Midbrain (tissue), 1 donor: ENCODE measurements around the gene BPGM.

ENCODE experiments used
- DNase-seq: peaks from one replicate; lab custom pipeline; 2025; lab: John Stamatoyannopoulos, UW

Gene BPGM

DNA sequence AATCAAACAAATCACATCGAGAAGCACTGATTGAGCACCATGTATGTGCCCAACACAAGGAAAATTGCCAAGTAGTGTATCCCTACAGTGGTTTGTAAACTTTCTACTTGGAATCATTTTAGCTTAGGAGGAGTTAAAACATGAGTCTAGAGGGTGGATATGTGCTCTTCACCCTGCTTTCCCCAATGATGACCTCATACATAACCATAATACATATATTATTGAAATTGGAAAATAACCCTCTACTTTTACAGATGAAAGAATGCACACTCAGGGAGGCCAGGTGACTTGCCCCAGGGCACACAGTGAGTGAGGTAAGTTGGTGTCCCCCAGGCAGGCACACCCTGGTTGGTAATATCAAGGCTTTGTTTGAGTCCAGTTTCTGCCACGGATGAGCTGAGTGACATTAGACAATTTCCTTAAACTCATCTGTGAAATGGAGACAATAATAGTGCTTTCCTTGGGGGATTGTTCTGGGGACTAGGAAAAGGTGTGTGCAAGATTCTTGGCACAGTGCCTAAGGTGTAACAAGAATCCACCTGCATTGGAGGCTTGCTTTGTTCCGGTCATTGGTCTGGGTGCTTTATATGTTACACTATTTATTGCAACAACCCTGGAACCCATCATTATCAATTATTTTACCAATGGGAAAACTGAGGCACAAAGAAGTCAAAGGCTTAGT is 50.7 kb downstream of the BPGM start:
- no peak for DNase-seq

DNA sequence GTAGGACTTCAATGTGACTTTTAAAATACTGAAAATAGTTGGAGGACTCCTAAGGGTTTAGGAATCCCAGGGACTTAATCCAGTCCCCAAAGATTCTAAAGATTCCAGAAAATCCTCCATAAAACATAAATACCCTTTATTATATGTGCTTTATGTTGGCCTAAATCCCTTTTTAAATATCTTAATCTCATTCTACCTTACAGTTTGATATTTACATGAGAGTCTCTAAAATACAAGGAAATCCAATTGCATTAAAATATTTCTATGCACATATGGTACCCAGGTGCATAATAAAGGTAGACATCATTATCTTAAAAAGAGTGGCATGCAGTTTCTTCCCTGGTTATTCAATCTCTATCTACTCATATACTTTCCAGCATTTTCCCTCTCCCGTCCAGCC is 51.8 kb downstream of the BPGM start:
- DNase-seq = no peak

- DNase-seq = no peak
Observed at GRCh38 chr7:134699021-134699818, 52.6 kb downstream of the BPGM start.

DNA sequence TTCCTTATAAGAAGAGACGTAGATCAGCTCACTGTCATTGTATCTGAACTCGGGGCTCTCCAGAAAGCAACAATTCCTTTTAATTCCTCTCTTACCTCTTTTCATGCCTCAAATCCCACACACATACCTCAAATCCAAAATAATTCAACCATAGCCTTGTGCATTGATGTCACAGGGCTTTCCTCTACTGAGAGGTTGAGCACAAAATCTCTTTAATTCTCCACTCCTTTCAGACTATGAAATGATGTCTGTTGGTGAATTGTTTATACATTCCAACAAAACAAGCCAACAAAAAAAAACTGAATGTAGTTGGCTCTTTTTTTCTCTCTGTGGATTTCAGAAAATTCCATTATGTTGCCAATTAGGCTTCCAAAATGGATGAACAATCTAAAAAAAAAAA is 53.2 kb downstream of the BPGM start:
- no peak for DNase-seq

GRCh38 chr7:134701272-134701671 is 54.6 kb downstream of the BPGM start:
- peak; percentile 22 for DNase-seq

- DNase-seq = no peak
Observed at GRCh38 chr7:134702366-134703240, 56.0 kb downstream of the BPGM start.

- no peak for DNase-seq
Observed at GRCh38 chr7:134703241-134703594, 56.6 kb downstream of the BPGM start.

DNA sequence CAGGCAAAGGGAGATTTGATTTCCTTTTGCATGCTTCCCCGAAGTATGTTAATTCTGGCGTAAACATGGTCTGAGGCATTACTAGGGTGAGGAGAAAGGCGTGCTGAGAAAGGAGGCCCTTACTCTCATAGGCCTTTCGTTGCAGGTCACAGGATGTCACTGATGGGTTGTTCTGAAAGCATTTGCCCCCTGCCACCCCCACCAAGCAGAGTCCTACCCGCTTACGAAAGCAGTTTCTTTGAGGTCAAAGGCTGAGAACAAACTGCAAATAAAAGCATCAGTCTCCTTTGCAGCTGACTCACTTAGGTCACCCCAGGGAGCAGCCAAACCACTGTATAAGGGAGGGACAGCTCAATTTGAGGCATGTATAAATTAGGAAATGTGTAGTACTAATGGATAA is 57.1 kb downstream of the BPGM start:
- DNase-seq = no peak

DNA sequence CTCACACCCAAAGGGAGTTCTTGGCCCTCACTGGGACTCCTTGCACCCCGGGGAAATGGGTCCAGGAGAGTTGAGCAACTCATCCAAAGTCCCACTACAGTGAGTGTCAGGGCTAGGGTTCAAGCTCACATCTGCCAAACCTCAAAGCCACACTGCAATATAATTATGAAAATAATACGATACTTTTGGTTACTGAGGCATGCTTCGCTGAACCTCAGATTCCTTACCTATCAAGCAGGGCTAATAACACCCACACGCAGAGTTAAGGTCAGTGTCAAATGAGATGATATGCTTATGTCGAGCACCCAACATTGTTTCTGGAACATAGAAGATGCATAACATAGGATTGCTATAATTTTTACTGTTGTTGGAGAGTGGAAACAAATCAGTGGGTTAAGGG is 58.2 kb downstream of the BPGM start:
- no peak for DNase-seq

- DNase-seq = peak; percentile 27
Observed at GRCh38 chr7:134705716-134706115, 59.1 kb downstream of the BPGM start.

DNA sequence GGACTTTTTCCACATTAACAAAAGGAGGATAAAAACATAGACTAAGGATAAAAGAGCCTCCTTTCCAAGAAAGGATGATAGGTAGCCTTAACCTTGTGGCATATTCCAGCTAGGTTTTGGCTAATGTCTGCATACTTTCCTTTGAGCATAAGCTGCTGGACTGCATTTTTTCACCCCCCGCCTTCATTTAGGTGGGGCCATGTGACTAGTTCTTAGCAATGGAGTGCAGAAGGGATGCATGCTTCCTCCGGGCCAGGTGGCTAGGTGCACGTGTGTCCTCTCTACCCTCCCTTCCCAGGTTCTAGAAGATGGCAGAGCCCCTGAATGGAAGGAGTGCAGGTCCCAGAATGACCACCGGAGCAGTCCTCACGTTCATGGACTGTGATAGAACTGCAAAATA is 59.8 kb downstream of the BPGM start:
- no peak for DNase-seq

DNA sequence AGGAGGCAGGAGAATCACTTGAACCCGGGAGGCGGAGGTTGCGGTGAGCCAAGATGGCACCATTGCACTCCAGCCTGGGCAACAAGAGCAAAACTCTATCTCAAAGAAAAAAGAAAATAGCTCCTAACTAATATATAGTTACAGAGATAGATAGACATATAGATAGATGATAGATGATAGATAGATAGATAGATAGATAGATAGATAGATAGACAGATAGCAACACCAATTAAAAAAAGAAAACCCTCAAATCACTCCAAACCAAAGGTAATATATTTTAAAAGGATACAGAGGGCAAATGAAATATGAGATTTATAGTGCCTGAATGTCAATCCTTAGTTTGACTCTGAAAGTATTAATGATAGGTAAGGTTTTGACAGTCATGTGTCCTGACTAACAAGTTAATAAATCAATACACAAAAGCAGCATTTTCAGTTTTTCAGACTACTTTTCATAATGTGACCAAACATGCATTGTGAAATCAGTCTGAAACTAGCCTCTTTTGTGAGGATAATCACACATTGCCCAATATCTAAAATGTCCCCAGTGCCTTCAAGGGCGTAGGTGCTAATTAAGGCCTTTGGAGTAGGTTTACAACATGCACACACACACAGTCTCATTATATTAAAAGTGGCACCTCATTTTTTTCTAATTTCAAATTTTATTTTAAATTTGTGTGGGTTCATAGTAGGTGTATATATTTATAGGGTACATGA is 61.2 kb downstream of the BPGM start:
- DNase-seq = no peak

- no peak for DNase-seq
Observed at GRCh38 chr7:134708692-134709091, 62.0 kb downstream of the BPGM start.

- no peak for DNase-seq
Observed at GRCh38 chr7:134709197-134709596, 62.5 kb downstream of the BPGM start.

- no peak for DNase-seq
Observed at GRCh38 chr7:134710511-134710853, 63.8 kb downstream of the BPGM start.

DNA sequence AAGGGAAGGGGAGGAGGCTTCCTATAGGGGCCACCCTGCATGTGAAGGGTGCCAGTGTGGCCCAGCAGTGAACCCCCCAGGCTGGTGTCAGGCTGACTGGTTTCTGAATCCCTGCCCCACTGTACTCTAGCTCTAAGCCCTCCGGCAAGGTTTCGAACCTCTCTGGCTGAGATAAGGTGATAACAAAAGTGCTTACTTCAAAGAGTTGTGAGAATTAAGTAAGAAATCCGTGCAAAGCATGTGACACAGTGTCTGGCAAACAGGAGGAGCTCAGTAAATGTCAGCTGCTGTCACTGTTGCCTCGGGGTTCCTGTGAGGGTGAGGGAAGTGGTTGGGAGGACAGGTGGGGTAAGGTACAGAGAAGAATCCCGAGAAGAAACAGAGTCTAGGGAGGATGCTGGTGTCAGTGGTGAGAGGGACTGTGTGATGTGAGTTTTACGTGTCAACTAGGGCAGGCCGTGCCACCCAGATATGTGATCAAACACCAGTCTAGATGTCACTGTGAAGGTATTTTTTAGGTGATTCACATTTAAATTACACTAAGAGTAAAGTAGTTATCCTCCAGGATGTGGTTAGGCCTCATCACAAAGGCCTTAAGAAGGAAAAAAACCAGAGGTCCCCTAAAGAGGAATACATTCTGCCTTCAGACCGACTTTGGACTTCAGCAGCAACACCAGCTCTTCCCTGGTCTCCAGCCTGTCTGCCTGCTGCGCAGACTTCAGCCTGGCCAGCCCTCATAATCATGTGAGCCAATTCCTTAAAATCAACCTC is 64.4 kb downstream of the BPGM start:
- no peak for DNase-seq

GRCh38 chr7:134712196-134712595 is 65.5 kb downstream of the BPGM start:
- DNase-seq = no peak

DNA sequence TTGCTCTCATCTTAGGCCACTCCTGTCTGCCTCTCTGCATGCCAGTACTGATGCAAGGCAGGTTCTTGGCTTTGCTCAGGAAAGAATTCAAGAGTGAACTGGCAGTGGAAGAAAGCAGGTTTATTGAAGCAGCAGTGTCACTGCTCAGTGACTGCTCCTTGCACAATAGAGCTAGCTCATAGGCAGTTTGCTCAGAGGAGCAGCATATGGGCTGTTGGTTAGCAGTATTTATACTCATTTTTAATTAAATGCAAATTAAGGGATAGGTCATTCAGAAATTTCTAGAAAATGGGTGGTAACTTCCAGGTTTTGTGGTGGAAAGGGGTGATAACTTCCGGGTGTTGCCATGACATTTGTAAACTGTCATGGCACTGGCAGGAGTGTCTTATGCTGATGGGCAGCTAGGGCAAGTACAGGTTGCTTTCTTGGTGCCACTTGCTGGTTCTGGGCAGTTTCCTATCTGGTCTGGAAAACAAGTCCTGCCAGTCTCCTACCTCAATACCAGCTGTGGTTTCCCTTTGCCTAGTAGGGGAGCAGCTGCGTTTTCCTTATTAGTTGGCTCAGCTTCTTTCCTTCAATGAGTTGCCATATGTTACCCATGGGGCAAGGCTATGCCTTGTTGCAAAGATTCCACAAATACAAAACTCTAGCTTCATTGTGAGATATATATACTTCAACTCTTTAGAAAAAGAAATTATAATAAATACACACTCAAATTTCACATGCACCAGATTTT is 68.0 kb downstream of the BPGM start:
- no peak for DNase-seq

DNA sequence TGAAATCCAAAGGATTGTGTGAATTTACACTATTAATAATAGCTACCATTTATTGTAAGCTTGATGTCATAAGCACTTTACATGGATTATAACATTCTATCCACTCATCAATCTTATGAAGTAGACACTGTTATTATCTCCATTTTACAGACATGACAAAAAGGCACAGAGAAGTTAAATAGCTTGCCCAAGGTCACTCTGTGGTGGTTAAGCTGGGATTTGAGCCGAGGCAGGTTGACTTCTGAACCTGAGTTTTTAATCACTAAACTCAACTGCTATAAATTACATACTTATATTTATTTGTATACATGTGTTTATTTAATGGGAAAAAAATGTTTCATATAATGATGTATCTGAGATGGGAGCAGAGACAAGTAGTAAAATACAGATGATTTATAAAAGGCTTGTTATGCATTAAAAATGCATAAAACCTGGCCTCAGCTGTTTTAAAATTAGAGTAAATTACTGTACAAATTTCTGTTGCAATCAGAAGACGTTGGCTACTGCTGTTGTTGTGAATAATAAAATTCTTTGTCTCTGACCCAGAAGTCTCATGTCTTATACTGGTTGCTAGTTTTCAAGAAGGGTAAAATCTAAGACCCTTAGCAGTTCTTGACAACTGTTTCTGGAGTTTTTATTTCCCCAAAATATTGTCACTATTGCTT is 71.7 kb downstream of the BPGM start:
- no peak for DNase-seq
